Activated CD8-positive, alpha-beta memory T cell treated with anti-CD3 and anti-CD28 coated beads for 1 hour (primary cell): ENCODE measurements around the gene ZNF483.
A peak's percentile ranks its signal among the peaks of the same experiment; 100 is the strongest.
"Not testable (repeated sequence)": the region's sequence is repeated elsewhere in the genome, so short reads cannot be mapped to it uniquely, and the experiment has no call there.

Experiments used
- DNase-seq, 2 donors: peaks; one replicate each; pipeline ENCODE4 v3.0.0-alpha.2; 2020; ENCODE audit warnings: low read depth in 1 of 2; ENCODE audit errors: extremely low read depth in 1 of 2

The ZNF483 gene

GRCh38 chr9:111525056-111525977 lies at the start of gene ZNF483:
TSS of gene ZNF483 (plus strand) at chr9:111525179. CDS start at chr9:111527396, 2,217 bp downstream.
- DNase-seq: peak; percentile 50 to 61

GRCh38 chr9:111475195-111475594 lies 49.8 kb upstream of the ZNF483 start:
- no peak for DNase-seq

GRCh38 chr9:111477677-111478076 lies 47.3 kb upstream of the ZNF483 start:
- no peak for DNase-seq

- no peak for DNase-seq
Measured at GRCh38 chr9:111481885-111482636, 42.9 kb upstream of the ZNF483 start.

DNA sequence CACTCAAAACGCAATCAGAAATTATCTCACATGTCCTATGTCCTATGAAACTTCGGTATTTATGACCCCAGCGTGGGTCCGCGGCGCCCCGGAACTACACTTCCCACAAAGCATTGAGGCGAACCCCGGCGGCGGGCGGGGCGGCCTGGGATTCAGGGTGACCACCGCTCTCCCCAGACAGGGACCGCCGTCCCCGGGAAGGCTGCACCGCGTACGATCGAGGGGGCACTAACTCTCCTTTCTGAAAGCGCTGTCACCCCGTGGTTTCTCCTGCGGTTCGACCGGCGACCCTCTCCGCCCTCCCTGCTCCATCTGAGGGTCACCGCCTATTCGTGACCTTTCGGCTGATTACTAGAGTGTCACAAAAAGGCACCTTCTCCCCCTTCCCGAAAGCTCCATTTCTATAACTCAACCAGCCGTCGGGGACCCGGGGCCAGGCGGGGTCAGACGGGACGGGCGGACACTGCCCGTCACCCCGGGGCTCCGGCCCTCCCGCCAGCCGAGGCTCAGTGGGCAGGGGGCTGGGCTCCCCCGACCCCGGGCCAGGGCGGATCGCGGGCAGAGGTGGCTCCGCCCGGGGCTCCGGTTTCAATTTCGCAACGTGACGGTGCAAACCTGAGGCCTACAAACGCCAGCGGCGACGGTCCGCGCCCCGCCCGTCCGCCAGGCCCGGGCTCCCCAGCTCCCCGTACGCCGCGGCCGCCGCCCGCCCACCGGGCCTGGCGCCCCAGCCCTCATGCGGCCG lies 42.1 kb upstream of the ZNF483 start:
- peak in 1 of 2 donors; percentile 42 for DNase-seq

DNA sequence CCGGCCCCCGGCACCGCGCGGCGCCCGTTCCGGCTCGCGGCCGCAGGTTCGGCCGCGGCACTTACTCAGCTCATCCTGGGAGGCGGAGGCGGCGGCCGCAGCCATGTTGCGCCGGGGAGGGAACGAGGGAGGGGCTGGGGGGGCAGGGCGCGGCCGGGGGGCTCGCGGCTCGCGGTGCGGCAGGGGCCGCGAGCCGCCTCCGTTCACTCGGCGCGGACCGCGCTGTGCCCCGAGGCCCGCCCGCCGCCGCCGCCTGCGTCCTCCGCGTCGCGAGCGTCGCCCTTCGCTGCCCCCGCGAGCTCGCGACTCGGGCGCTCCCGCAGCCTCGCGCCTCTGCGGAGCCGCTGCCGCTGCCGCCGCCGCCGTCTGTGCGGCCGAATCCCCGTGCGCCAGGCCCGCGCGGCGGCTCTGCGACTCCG lies 41.5 kb upstream of the ZNF483 start:
- DNase-seq: peak in 1 of 2 donors; percentile 27

- DNase-seq: peak in 1 of 2 donors; percentile 46
Measured at GRCh38 chr9:111483858-111484571, 41.0 kb upstream of the ZNF483 start, which contains the start of gene ECPAS. TSS of gene ECPAS (minus strand) at chr9:111484383. CDS start at chr9:111472918, 11,465 bp downstream.

DNA sequence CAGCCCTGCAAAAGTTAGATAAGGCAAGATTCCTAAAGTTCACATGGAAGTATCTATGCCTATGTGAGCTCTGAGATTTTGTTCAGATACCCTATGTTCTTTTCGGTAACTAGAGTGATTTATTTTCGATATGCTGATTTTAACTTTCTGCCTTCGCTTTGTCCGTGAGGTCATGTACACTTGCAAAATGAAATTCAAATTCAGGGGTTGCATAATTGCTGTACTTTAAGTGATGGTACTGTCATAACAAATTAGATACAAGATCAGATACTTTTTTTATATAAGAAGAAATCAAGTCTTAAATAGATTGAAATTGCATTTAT lies 40.4 kb upstream of the ZNF483 start:
- DNase-seq: no peak

- DNase-seq: not testable (repeated sequence)
Measured at GRCh38 chr9:111497196-111497595, 27.8 kb upstream of the ZNF483 start.

- DNase-seq: no peak
Measured at GRCh38 chr9:111501005-111501562, 23.9 kb upstream of the ZNF483 start.

DNA sequence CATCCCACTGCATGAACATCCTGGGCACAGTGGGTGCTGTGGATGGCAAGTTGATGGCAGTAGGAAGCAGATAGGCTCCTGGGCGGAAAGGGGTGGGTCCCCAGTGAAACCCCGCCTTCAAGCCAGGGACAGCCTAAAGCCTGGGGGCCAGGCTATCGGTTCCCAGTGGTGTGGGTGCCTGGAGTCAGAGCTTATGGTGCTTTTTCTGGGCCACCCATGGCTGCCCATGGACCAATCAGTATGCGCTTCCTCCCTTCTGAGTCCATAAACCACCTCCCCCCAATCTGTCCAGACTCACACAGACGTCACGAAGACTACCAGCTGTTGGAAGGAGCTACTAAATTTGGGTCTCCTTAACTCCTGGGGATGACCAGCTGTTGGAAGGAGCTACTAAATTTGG lies 23.3 kb upstream of the ZNF483 start:
- no peak for DNase-seq

GRCh38 chr9:111502506-111502905 lies 22.5 kb upstream of the ZNF483 start:
- DNase-seq: no peak

DNA sequence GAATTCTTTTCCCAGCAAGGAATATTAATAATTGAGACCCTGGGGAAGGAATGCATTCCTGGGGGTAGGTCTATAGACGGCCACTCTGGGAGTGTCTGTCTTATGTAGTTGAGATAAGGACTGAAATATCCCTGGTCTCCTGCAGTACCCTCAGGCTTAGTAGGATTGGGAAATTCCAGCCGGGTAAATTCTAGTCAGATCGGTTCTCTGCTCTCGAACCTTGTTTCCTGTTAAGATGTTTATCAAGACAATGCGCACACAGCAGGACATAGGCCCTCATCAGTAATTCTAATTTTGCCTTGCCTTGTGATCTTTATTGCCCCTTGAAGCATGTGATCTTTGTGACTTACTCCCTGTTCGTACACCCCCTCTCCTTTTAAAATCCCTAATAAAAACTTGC lies 13.4 kb upstream of the ZNF483 start:
- DNase-seq: not testable (repeated sequence)

GRCh38 chr9:111514967-111515366 lies 10.0 kb upstream of the ZNF483 start:
- DNase-seq: no peak

DNA sequence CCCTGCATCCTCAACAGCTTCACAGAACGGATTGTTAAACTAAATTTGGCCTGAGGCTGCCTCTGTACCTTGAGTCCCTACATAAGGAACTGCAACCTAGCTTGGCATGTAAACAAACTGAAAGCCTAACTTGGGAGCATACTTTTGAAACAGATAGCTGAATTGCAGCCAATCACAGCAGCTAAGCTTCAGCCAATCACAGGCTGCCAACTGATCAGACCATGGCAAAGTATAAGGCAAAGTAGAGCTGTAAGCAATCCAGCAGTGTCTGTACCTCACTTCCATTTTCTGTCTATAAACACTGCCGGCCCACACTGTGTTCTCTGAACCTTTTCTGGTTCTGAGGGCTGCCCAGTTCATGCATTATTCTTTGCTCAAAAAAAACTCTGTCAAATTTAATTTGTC lies 8.9 kb upstream of the ZNF483 start:
- no peak for DNase-seq

DNA sequence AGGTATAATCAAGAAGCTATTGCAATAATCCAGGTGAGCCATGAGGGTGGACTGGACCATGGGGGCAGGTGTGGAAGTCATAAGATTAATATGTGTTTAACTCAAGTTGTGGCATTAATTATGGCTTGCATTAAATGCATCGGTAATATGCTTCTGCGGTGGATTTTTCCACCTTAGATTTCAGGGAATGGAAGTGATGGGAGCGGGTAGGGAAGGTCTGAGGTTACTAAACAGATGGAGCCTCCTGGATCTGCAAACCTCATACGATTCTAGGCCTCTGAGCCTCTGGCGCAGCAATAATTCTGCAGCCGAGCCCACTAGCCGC lies 286 bp upstream of the ZNF483 start:
- DNase-seq: no peak

- DNase-seq: no peak
Measured at GRCh38 chr9:111527347-111527746, 2.4 kb downstream of the ZNF483 start.

DNA sequence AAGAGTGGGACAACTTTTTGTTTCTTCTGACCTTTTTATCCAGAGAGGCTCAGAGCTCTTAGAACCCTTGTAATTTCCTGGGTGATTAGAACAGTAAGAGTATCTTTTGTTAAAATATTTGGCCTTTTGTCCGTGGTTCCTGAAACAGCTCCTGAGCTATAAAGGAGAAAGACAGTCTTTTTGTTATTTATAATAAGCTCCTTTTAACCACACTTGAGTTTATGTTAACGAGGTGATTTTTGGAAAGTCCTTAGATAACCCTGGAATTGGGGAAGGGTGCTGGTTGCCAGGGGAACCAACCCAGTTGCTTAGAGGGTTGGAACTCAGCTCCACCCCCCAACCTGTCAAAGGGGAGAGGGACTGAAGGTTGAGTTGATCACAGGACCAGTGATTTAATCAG lies 4.8 kb downstream of the ZNF483 start:
- DNase-seq: no peak

GRCh38 chr9:111531716-111532115 lies 6.7 kb downstream of the ZNF483 start:
- DNase-seq: no peak

GRCh38 chr9:111533099-111533790 lies 8.3 kb downstream of the ZNF483 start:
- no peak for DNase-seq
